ENCODE measurements around the gene AR.

GRCh38 chrX:67779099-67779498 lies 235.3 kb downstream of the AR start:
- TF ChIP-seq POLR2A (IDR thresholded peaks at IDR 0.05; ENCODE audit: low read depth, low read length): no peak
- TF ChIP-seq TAF1 (IDR thresholded peaks at IDR 0.05; ENCODE audit: borderline replicate concordance, low read depth, low read length): no peak
- no peak for TF ChIP-seq POLR2AphosphoS5 (IDR thresholded peaks at IDR 0.05; ENCODE audit: low read depth, low read length)

Measured in GM12892 (cell line).